ENCODE results near the gene ABLIM1.

Gene ABLIM1

DNA sequence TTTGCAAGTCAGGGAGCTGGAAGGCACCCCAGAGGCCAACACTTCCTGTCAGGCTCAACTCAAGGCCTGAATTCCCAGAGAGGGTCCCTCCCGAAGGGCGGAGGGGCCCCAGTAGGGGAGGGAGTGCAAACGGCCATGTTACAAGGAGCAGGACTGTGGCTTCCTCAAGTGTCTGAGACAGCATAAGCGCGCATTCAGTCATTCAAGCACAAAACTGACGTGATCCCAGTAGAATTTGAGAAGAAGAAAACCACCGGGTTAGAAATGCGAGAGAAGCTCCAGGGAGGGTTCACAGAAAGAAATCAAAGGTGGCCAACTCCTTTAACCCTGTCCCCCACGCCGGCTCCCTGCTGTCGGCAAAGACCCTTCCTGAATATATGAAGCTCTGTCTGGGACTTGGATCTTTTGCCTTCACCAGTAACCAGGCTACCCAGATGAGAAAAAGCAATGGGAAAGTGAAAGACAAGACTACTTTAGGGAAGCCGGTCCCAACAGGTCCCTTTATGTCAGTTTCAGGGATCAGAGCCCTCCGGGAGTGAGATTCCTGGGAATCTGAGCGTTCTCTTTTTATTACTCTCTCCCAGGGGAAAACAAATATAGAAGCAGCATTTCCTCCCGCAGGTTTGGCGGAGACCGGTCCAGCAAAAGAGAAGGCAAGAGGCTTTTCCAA lies 255.1 kb downstream of the ABLIM1 start:
- DNase-seq (ENCODE audit: low read depth), result peak; percentile 28
- TF ChIP-seq, protein P1, sequence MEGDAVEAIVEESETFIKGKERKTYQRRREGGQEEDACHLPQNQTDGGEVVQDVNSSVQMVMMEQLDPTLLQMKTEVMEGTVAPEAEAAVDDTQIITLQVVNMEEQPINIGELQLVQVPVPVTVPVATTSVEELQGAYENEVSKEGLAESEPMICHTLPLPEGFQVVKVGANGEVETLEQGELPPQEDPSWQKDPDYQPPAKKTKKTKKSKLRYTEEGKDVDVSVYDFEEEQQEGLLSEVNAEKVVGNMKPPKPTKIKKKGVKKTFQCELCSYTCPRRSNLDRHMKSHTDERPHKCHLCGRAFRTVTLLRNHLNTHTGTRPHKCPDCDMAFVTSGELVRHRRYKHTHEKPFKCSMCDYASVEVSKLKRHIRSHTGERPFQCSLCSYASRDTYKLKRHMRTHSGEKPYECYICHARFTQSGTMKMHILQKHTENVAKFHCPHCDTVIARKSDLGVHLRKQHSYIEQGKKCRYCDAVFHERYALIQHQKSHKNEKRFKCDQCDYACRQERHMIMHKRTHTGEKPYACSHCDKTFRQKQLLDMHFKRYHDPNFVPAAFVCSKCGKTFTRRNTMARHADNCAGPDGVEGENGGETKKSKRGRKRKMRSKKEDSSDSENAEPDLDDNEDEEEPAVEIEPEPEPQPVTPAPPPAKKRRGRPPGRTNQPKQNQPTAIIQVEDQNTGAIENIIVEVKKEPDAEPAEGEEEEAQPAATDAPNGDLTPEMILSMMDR (IDR thresholded peaks at IDR 0.05; ENCODE audit: insufficient read depth, low read depth, low read length, missing control alignments), result no peak

DNA sequence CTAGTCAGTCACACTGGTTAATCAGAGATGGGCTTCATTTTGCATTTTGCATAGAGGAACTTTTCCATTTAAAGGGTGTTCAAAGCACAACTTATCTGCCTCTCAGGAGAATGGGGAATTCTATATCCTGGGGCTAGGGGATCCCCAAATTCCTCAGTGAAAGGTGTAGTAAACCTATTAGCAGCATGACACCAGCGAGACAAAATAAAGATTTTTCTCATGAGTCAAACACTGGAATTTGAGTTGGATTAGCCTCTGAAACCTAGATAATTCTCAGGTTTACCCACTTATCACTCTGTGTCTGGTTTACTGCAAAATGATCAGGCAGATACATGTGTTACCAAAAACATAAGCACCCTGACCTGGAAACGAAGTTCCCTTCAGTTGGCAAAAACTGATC lies 255.8 kb downstream of the ABLIM1 start:
- peak overlapping the region; percentile 55; the same call in 1 of the 2 replicates for H3K4me3 ChIP-seq (ENCODE audit: low read depth, low read length)
- no peak for DNase-seq (ENCODE audit: low read depth)
- TF ChIP-seq, protein P1 (IDR thresholded peaks at IDR 0.05; ENCODE audit: insufficient read depth, low read depth, low read length, missing control alignments), result no peak

More for the DNA sequence above, 255.1 kb downstream of the ABLIM1 start:
- peak overlapping the region; percentile 55 for H3K4me3 ChIP-seq (ENCODE audit: low read depth, low read length)

DNA sequence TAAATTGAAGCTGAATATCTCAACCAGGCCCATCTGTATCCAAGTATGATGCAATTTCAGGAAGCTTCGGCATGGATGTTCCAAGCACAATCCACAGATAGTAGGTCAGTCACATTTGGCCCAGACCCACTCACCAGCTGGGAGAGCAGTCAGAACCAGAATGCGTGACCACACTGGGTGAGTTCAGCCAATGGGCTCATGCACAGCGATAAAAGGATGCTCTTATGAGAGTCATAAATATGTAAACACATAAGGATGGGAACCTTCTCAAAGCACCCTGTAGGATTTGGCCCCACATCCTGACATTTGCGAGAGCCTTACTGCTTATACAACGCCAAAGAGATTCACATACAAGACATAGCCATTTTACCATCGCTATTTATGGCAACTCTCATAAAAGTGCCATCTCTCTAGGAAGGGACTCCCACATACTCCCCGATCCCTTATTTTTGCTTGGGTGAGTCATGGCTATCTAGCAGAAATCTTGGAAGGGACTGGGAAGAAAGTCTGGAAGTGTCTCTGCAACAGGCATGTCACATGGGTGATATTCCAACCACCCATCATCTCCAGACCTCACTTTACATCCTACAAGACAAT lies 256.8 kb downstream of the ABLIM1 start:
- TF ChIP-seq, protein P1 (IDR thresholded peaks at IDR 0.05; ENCODE audit: insufficient read depth, low read depth, low read length, missing control alignments), result no peak
- peak; percentile 30 for DNase-seq (ENCODE audit: low read depth)
- H3K4me3 ChIP-seq (ENCODE audit: low read depth, low read length), result no peak overlapping the region

DNA sequence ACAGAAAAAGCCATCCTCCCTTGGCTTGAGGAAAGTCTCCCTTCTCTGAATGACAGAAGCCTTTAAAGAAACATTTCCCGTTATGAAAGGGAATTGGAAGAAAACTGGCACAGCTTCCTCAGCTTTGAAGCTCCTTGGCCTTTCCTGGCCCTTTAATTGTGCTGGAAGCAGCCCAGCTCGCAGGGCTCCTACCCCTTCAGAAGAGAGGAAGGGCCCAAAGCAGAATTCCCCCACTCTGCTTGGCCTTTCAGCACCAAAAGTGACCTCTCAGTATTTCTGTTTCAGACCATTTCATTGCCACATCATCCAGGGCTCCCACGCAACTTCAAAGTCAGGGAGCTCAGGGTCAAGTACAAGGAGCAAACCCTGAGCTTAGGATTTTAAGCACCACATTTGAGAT lies 258.0 kb downstream of the ABLIM1 start:
- TF ChIP-seq, protein P1 (IDR thresholded peaks at IDR 0.05; ENCODE audit: insufficient read depth, low read depth, low read length, missing control alignments), result no peak
- peak; percentile 32 for DNase-seq (ENCODE audit: low read depth)
- no peak overlapping the region for H3K4me3 ChIP-seq (ENCODE audit: low read depth, low read length)

DNA sequence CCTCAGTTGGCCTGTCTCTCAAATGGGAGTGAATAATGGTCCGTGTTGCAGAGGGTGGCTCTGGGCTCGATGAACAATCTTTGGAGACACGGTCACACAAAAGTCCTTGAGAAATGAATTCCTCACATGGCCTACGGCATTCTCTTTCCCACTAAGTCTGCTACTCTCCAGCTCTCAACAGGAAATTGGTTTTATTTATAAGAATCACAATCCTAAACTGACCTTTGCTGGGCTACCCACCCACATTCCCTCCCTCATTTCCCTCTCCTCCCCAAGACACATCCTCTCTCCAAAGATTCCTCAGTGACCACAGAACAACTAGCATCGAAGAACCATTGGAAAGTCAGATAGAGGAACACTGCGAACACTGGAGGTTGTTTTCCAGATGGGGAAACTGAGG lies 258.5 kb downstream of the ABLIM1 start:
- TF ChIP-seq, protein P1 (IDR thresholded peaks at IDR 0.05; ENCODE audit: insufficient read depth, low read depth, low read length, missing control alignments), result no peak
- no peak for DNase-seq (ENCODE audit: low read depth)
- H3K4me3 ChIP-seq (ENCODE audit: low read depth, low read length), result no peak overlapping the region

DNA sequence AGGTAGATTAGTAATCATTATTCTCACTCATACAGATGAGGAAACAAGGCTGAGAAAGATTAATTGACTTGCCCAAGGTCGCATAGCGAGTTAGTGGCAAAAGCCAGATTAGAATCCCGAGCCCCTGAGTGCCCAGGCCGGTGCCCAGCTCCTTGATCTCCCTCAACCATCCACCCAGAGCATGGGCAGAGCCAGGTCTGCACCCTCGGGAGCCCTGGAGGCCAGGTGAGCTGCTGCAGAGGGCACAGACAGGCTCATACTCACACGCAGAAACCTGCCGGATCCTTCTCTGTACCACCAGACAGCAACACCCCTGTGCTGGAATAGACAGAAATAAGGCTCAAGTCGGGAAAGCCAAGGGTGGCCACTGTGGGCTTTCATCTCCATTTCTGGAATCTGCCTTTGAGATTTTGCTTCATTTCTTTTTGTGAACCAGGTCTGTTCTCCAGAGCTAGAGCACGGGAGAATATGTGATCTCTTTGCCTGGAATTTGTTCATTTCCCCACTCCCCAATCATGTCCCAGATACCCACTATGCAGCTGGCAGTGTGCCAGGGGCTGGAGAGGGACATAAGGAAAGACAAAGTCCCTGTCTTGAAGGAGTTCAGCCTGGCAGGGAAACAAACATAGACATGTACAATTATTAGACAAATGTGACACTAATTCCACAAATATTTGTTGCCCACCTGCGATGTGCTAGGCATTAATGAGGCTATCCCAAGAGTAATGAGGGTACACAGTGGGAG lies 259.3 kb downstream of the ABLIM1 start:
- TF ChIP-seq, protein P1 (IDR thresholded peaks at IDR 0.05; ENCODE audit: insufficient read depth, low read depth, low read length, missing control alignments), result no peak
- DNase-seq (ENCODE audit: low read depth), result no peak
- no peak overlapping the region for H3K4me3 ChIP-seq (ENCODE audit: low read depth, low read length)

Data from GM12865 (cell line).